ENCODE measurements around the gene DOK3.
A peak's percentile ranks its signal among the peaks of the same experiment; 100 is the strongest.

Gene DOK3

GRCh38 chr5:177482359-177482795 is 27.2 kb downstream of the DOK3 start:
- no peak overlapping the region for H3K4me3 ChIP-seq (ENCODE audit: low read depth, low read length)
- peak; percentile 27 for DNase-seq (ENCODE audit: low read depth)
- TF ChIP-seq CTCF (conservative IDR thresholded peaks at IDR 0.05; ENCODE audit: low read depth, low read length), result no peak

GRCh38 chr5:177479774-177480173 is 29.9 kb downstream of the DOK3 start:
- H3K4me3 ChIP-seq (ENCODE audit: low read depth, low read length), result no peak overlapping the region
- TF ChIP-seq CTCF (conservative IDR thresholded peaks at IDR 0.05; ENCODE audit: low read depth, low read length), result no peak
- DNase-seq (ENCODE audit: low read depth), result peak; percentile 69

DNA sequence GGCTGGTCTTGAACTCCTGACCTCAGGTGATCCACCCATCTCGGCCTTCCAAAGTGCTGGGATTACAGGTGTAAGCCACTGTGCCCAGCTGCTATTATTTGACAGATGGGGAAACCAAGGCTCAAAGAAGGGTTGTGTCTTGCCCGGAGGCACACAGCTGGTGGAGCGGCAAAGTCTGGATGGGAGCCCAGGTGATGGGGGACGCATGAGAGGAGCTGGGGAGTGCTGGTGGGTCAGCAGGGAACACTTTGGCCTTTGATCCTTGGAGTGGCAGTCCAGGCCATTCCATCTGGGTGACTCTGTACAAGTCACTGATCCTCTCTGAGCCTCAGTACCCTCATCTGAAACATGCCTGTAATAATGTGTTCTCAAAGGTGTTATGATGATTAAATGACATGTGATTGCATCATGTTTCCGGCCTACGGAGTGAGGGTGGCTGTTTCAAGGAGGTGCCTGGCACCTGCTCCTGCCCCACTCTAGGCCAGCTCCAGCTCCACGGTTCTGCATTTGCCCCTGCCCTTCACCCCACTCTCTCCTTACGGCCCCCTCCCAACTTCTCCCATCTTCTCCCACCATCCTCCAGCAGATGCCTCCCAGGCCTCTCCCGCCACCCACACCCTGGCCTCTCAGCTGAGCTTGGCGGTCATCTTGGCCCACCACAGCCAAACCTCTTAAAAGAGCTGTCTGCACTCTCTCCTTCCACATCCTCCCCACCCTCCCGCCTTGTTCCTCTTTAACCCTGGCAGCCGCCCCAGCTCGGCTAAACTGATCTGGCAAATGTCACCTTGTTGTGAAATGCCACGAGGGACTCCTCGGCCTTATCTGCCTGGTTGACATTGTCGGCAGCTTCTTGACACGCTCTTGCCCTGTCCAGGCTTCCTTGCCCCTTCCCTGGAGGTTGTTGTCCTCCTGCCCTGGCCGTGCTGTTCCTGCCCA is 30.6 kb downstream of the DOK3 start:
- no peak for TF ChIP-seq CTCF (conservative IDR thresholded peaks at IDR 0.05; ENCODE audit: low read depth, low read length)
- peak; percentile 56 for DNase-seq (ENCODE audit: low read depth)
- H3K4me3 ChIP-seq (ENCODE audit: low read depth, low read length), result no peak overlapping the region

DNA sequence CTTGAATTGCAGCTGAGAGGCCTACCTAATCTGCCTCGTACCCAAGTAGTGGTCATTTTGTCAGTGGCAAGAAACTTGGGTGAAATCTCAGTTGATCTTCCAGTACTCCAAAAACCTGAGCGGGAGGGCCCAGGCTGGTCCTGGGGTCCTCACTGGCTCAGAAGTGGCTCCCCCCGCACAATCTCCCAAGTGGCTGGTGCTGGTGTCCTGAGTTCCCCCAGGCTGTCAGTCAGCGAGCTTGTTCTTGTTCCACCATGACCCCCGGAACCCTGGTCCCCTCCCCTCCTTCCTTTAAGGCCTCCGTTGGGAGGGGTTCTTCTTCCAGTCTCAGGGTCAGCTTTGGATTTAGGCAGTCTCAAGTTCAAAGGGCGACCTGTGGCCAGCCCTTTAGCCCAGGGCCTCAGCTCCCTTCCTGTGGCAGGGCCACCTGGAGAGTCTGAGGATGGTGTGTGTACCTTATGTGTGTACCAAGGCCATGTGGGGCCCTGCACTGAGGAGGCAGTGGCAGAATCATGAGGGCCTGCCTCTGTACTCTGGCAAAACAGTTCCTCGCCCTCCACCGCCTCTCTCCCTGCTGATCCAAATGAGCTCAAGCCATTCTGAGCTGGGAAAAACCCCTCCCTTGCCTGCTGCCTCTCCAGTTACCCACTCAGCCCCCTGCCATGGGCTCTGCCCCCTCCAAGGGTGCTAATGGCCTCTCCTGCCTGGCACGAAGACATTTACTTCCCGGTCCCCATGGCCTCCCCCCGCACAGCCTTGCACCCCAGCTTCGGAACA is 31.7 kb downstream of the DOK3 start:
- peak; percentile 48 for DNase-seq (ENCODE audit: low read depth)
- H3K4me3 ChIP-seq (ENCODE audit: low read depth, low read length), result no peak overlapping the region
- TF ChIP-seq CTCF (conservative IDR thresholded peaks at IDR 0.05; ENCODE audit: low read depth, low read length), result no peak

DNA sequence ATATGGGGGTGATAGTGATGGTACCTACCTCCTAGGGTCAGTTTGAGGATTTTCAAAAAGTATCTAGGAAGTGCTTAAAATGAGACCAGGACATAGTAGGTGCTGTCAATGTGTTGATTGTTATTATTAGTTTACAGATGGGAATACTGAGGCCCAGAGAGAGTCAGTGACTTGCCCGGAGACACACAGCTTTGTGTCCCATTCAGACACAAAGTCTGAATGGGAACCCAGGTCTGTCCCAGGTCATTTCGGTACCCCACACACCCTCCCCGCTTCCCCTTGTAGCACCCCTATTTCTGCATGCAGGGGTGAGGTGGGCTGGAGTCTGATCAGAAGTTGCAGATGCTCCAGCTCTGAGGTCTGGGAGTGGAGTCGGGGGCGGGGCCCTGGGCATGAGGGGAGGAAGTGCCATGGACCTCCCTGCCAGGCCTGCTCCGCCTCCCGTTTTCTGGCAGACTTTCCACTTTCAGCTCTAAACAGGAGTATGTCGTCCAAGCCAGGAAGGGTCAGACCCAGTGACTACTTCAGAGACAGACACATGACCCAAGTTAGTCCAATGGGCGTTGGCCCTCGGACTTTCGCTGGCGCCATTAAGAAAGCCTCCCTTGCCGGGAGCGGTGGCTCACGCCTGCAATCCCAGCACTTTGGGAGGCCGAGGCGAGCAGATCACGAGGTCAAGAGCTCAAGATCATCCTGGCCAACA is 32.9 kb downstream of the DOK3 start:
- no peak for TF ChIP-seq CTCF (conservative IDR thresholded peaks at IDR 0.05; ENCODE audit: low read depth, low read length)
- no peak overlapping the region for H3K4me3 ChIP-seq (ENCODE audit: low read depth, low read length)
- peak; percentile 56 for DNase-seq (ENCODE audit: low read depth)

DNA sequence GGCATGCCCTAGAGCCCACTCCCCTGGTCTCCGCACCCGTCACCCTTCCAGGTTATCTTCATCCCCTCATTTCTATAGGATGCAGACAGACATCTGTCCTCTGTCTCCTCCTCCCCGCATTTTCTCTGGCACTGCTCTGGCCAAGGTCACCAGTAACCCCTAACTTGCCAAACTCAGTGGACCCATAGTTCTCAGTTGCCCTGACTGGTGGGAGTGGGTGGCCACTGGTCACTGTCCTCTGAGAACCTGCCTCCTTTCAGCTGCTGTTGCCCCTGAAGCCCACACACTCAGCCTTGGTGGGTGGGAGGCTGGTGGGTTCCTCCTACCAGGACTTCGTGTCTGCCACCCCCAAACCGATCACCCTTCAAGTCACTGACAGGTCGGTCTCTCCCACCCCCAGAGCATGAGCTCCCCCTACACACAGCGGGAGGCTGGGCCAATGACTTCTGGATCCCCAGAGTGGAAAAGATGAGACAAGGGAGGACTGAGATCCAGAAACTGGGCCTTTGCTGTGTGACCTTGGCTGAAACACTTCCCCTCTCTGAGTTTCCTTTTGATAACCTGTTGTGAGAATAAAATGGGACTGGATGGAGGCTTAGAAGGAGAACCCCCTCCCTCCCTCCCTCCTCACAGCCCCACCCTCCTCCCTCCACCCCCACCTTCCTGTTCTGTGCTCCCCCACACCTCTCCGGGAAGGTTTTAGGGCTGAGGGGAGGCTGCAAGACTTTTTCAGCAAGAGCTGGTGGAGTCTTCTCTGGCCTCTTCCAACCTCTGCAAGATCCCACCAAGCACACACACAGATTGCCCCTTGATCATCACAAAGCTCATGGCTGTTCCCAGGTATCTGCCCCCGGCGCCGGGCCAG is 33.8 kb downstream of the DOK3 start:
- no peak overlapping the region for H3K4me3 ChIP-seq (ENCODE audit: low read depth, low read length)
- no peak for DNase-seq (ENCODE audit: low read depth)
- TF ChIP-seq CTCF (conservative IDR thresholded peaks at IDR 0.05; ENCODE audit: low read depth, low read length), result no peak

Data from choroid plexus epithelial cell (primary cell).